SK-N-SH treated with all-trans-retinoic acid at 6 μM for 48 hours (cell line): Measurements from ENCODE around the gene ADARB2.

ENCODE experiments used
- ATAC-seq: fragments of 200-7000 bp; cut with Tn5 transposase; 3 replicates; pipeline ENCODE4 v1.9.1; 2020; ENCODE audit warnings: mild to moderate bottlenecking, moderate library complexity
- ARNTL ChIP-seq: fragments of 450-650 bp; formaldehyde crosslinking; IDR thresholded peaks from 2 replicates; pipeline ENCODE4 v1.5.0; 2020; ENCODE audit warnings: low read depth, mild to moderate bottlenecking, moderate library complexity, borderline replicate concordance
- BACH2 ChIP-seq: fragments of 250-450 bp; sonication (Bioruptor Pico); IDR thresholded peaks from 2 replicates; pipeline ENCODE4 v1.9.0; 2021; ENCODE audit warnings: mild to moderate bottlenecking, borderline replicate concordance
- CREB5 ChIP-seq: fragments of 250-450 bp; sonication (Bioruptor Pico); IDR thresholded peaks from 2 replicates; pipeline ENCODE4 v1.5.1; 2020; ENCODE audit warnings: low read depth, mild to moderate bottlenecking, moderate library complexity
- CSDC2 ChIP-seq: fragments of 250-450 bp; sonication (Bioruptor Pico); IDR thresholded peaks from 2 replicates; pipeline ENCODE4 v1.5.0; 2020; ENCODE audit warnings: mild to moderate bottlenecking, moderate library complexity
- ESRRG ChIP-seq: fragments of 250-450 bp; sonication (Bioruptor Pico); IDR thresholded peaks from 2 replicates; pipeline ENCODE4 v1.6.1; 2021; ENCODE audit warnings: mild to moderate bottlenecking
- GLIS3 ChIP-seq: fragments of 250-450 bp; sonication (Bioruptor Pico); IDR thresholded peaks from 2 replicates; pipeline ENCODE4 v1.5.0; 2020; ENCODE audit warnings: mild to moderate bottlenecking, moderate library complexity
- ISL1 ChIP-seq: fragments of 250-450 bp; sonication (Bioruptor Pico); IDR thresholded peaks from 2 replicates; pipeline ENCODE4 v2.1.2; 2022; ENCODE audit warnings: mild to moderate bottlenecking, moderate library complexity
- OSR1 ChIP-seq: fragments of 250-450 bp; sonication (Bioruptor Pico); IDR thresholded peaks from 2 replicates; pipeline ENCODE4 v1.8.0; 2022; ENCODE audit warnings: moderate library complexity, mild to moderate bottlenecking, inconsistent platforms
- PPARA ChIP-seq: fragments of 250-450 bp; sonication (Bioruptor Pico); IDR thresholded peaks from 2 replicates; pipeline ENCODE4 v1.5.0; 2020; ENCODE audit warnings: mild to moderate bottlenecking, borderline replicate concordance
- RARB ChIP-seq: fragments of 250-450 bp; sonication (Bioruptor Pico); IDR thresholded peaks from 2 replicates; pipeline ENCODE4 v1.8.0; 2021; ENCODE audit warnings: mild to moderate bottlenecking, moderate library complexity
- SNAI2 ChIP-seq: fragments of 250-450 bp; sonication (Bioruptor Pico); IDR thresholded peaks from 2 replicates; pipeline ENCODE4 v1.5.0; 2020; ENCODE audit warnings: mild to moderate bottlenecking, moderate library complexity
- TCF4 ChIP-seq: fragments of 250-450 bp; sonication (Bioruptor Pico); IDR thresholded peaks from 2 replicates; pipeline ENCODE4 v1.8.0; 2021; ENCODE audit warnings: mild to moderate bottlenecking, moderate library complexity, borderline replicate concordance
- TOX ChIP-seq: fragments of 250-450 bp; sonication (Bioruptor Pico); IDR thresholded peaks from 2 replicates; pipeline ENCODE4 v1.8.0; 2021; ENCODE audit warnings: mild to moderate bottlenecking, moderate library complexity, borderline replicate concordance
- TSHZ2 ChIP-seq: fragments of 250-450 bp; sonication (Bioruptor Pico); IDR thresholded peaks from 2 replicates; pipeline ENCODE4 v1.5.0; 2020; ENCODE audit warnings: mild to moderate bottlenecking, moderate library complexity
- ZC3H10 ChIP-seq: fragments of 250-450 bp; sonication (Bioruptor Pico); IDR thresholded peaks from 2 replicates; pipeline ENCODE4 v1.5.1; 2021; ENCODE audit warnings: mild to moderate bottlenecking, moderate library complexity
- ZFP3 ChIP-seq: fragments of 250-450 bp; sonication (Bioruptor Pico); IDR thresholded peaks from 2 replicates; pipeline ENCODE4 v1.5.0; 2020; ENCODE audit warnings: mild to moderate bottlenecking, moderate library complexity
- ZFP30 ChIP-seq: fragments of 450-650 bp; formaldehyde crosslinking; IDR thresholded peaks from 2 replicates; pipeline ENCODE4 v1.5.0; 2022; ENCODE audit warnings: mild to moderate bottlenecking, moderate library complexity
- ZNF565 ChIP-seq: fragments of 450-650 bp; formaldehyde crosslinking; conservative IDR thresholded peaks from 2 replicates; pipeline ENCODE4 v1.5.0; 2020; ENCODE audit warnings: low read depth, mild to moderate bottlenecking, moderate library complexity
- ZNF70 ChIP-seq: fragments of 450-650 bp; formaldehyde crosslinking; IDR thresholded peaks from 2 replicates; pipeline ENCODE4 v1.5.0; 2020; ENCODE audit warnings: mild to moderate bottlenecking, moderate library complexity
- ZNF8 ChIP-seq: fragments of 450-650 bp; formaldehyde crosslinking; IDR thresholded peaks from 2 replicates; pipeline ENCODE4 v1.5.0; 2020; ENCODE audit warnings: mild to moderate bottlenecking, moderate library complexity
- TF ChIP-seq, protein P1 (sequence below): fragments of 250-450 bp; sonication (Bioruptor Pico); IDR thresholded peaks from 2 replicates; pipeline ENCODE4 v1.5.1; 2021; ENCODE audit warnings: mild to moderate bottlenecking, moderate library complexity
- TF ChIP-seq, protein P2 (sequence below): fragments of 250-450 bp; sonication (Bioruptor Pico); IDR thresholded peaks from 2 replicates; pipeline ENCODE4 v1.8.0; 2020; ENCODE audit warnings: mild to moderate bottlenecking, moderate library complexity, borderline replicate concordance
- TF ChIP-seq, protein P3 (sequence below): fragments of 250-450 bp; sonication (Bioruptor Pico); IDR thresholded peaks from 2 replicates; pipeline ENCODE4 v1.8.0; 2021; ENCODE audit warnings: low read depth, mild to moderate bottlenecking, moderate library complexity, borderline replicate concordance

Gene ADARB2

DNA sequence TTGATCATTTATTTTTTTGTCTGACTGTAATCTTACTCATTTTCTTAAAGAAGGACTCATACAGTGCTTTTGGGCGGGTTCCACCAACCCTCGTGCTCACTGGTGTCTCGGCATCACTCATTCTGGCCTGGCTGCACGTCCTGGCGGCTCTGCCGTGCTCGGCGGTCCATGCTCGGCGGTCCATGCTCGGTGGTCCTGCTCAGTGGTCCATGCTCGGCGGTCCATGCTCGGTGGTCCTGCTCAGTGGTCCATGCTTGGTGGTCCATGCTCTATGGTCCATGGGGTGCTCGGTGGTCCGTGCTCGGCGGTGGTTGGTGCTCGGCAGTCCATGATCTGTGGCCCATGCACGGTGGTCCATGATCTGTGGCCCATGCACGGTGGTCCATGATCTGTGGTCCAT is 608.7 kb downstream of the ADARB2 start:
- TF ChIP-seq ZNF565 (no peak), PPARA (no peak), OSR1 (CRISPR knock-in tag) (no peak), ZC3H10 (no peak), ESRRG (CRISPR knock-in tag) (no peak), BACH2 (CRISPR knock-in tag) (no peak), ZFP3 (CRISPR knock-in tag) (no peak), RARB (CRISPR knock-in tag) (no peak), CREB5 (CRISPR knock-in tag) (no peak), ARNTL (no peak), ZNF8 (CRISPR knock-in tag) (no peak), ISL1 (CRISPR knock-in tag) (no peak), ZFP30 (no peak), CSDC2 (no peak), GLIS3 (no peak)
- TF ChIP-seq, protein P1, sequence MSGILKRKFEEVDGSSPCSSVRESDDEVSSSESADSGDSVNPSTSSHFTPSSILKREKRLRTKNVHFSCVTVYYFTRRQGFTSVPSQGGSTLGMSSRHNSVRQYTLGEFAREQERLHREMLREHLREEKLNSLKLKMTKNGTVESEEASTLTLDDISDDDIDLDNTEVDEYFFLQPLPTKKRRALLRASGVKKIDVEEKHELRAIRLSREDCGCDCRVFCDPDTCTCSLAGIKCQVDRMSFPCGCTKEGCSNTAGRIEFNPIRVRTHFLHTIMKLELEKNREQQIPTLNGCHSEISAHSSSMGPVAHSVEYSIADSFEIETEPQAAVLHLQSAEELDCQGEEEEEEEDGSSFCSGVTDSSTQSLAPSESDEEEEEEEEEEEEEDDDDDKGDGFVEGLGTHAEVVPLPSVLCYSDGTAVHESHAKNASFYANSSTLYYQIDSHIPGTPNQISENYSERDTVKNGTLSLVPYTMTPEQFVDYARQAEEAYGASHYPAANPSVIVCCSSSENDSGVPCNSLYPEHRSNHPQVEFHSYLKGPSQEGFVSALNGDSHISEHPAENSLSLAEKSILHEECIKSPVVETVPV (CRISPR knock-in tag): no peak
- TF ChIP-seq, protein P2, sequence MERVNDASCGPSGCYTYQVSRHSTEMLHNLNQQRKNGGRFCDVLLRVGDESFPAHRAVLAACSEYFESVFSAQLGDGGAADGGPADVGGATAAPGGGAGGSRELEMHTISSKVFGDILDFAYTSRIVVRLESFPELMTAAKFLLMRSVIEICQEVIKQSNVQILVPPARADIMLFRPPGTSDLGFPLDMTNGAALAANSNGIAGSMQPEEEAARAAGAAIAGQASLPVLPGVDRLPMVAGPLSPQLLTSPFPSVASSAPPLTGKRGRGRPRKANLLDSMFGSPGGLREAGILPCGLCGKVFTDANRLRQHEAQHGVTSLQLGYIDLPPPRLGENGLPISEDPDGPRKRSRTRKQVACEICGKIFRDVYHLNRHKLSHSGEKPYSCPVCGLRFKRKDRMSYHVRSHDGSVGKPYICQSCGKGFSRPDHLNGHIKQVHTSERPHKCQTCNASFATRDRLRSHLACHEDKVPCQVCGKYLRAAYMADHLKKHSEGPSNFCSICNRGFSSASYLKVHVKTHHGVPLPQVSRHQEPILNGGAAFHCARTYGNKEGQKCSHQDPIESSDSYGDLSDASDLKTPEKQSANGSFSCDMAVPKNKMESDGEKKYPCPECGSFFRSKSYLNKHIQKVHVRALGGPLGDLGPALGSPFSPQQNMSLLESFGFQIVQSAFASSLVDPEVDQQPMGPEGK: no peak
- TF ChIP-seq, protein P3, sequence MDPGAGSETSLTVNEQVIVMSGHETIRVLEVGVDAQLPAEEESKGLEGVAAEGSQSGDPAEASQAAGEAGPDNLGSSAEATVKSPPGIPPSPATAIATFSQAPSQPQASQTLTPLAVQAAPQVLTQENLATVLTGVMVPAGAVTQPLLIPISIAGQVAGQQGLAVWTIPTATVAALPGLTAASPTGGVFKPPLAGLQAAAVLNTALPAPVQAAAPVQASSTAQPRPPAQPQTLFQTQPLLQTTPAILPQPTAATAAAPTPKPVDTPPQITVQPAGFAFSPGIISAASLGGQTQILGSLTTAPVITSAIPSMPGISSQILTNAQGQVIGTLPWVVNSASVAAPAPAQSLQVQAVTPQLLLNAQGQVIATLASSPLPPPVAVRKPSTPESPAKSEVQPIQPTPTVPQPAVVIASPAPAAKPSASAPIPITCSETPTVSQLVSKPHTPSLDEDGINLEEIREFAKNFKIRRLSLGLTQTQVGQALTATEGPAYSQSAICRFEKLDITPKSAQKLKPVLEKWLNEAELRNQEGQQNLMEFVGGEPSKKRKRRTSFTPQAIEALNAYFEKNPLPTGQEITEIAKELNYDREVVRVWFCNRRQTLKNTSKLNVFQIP (CRISPR knock-in tag): no peak
- ATAC-seq: no peak

DNA sequence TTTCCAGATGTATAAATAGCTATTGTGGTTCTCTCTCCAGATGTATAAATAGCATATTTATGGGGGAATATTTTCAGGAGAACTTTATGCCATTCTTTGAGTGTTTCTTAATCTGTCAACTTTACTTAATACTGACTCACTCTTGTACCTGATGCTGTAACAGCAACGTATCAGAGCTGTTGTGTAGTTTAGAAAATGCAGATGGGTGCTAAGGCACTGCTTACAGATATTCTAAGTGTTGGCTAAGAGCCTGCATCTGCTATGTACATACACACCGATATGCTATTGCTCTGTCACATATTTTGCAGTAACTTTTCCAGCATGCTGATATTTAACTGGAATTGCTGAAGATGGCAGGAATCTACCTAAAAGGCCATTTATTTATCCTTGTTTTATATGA is 609.2 kb downstream of the ADARB2 start:
- ATAC-seq: no peak

GRCh38 chr10:1127629-1128028 is 609.7 kb downstream of the ADARB2 start:
- ATAC-seq: no peak
- no peak for TF ChIP-seq TCF4 (CRISPR knock-in tag)
- no peak for TF ChIP-seq ZFP3 (CRISPR knock-in tag)
- TF ChIP-seq PPARA: no peak
- no peak for TF ChIP-seq GLIS3
- no peak for TF ChIP-seq SNAI2 (CRISPR knock-in tag)
- TF ChIP-seq RARB (CRISPR knock-in tag): no peak
- TF ChIP-seq, protein P2: no peak
- no peak for TF ChIP-seq ZC3H10
- TF ChIP-seq ZNF8 (CRISPR knock-in tag): no peak
- TF ChIP-seq TSHZ2 (CRISPR knock-in tag): no peak
- TF ChIP-seq ISL1 (CRISPR knock-in tag): no peak
- no peak for TF ChIP-seq TOX (CRISPR knock-in tag)
- no peak for TF ChIP-seq CREB5 (CRISPR knock-in tag)
- TF ChIP-seq BACH2 (CRISPR knock-in tag): no peak

More for the DNA sequence above, 609.2 kb downstream of the ADARB2 start:
- no peak for TF ChIP-seq GLIS3
- no peak for TF ChIP-seq ZNF70
- TF ChIP-seq ZC3H10: no peak
- no peak for TF ChIP-seq CSDC2
- TF ChIP-seq, protein P2: no peak
- TF ChIP-seq ISL1 (CRISPR knock-in tag): no peak
